ENCODE results near the gene ZFYVE28. TPM values are rescaled to one million over a fixed set of nuclear protein-coding genes. Genes with fewer than 3 reads are reported as not detected.

ZFYVE28 gene
- total and polyA plus RNA-seq, 2 of the 8 experiments (the other 6 are each of a cell fraction or from before 2014, with no cell fraction given): 1.7 to 4.9 TPM

GRCh38 chr4:2462992-2463762 is 44.7 kb upstream of the ZFYVE28 start:
- TF ChIP-seq ASH2L (IDR thresholded peaks at IDR 0.05; ENCODE audit: low read length): peak; percentile 62
- no peak for TF ChIP-seq CHD1 (IDR thresholded peaks at IDR 0.05; ENCODE audit: low read depth, low read length)
- Histone ChIP-seq H3K56ac (replicated peaks; ENCODE audit: insufficient read length, low read depth, low read length) (no peak overlapping the region), H3K9ac (replicated peaks in 1 of 4; ENCODE audit: extremely low read depth in 1 of 4, low read depth in 3 of 4, low read length in 3 of 4) (no peak overlapping the region; a peak in 1 of 7 replicates), H3K79me1 (ENCODE audit: low read depth, low read length) (no peaks in the 10 kb centered on the region; the same call in 1 of the 2 replicates), H3K4me1 (replicated peaks in 1 of 4; ENCODE audit: control insufficient read depth in 3 of 4, insufficient read depth in 4 of 4, low read length in 3 of 4) (peaks cover 0 to 8% (median 5%) of the 10 kb centered on the region in 4 experiments; a peak in 6 of 7 replicates), H2BK12ac (ENCODE audit: low read depth, low read length) (no peak overlapping the region), H2AFZ (ENCODE audit: low read length) (no peak overlapping the region), H3K4me2 (ENCODE audit: insufficient read depth in 1 of 2, low read depth in 2 of 2, low read length in 2 of 2) (peak overlapping the region; percentile 61 to 81), H4K8ac (ENCODE audit: extremely low read depth, insufficient read depth, low read length) (peak overlapping the region; percentile 84), H2BK5ac (ENCODE audit: low read depth, low read length) (no peak overlapping the region), H3K23ac (ENCODE audit: insufficient read length) (no peak overlapping the region), H4K91ac (replicated peaks; ENCODE audit: insufficient read length, low read length) (peak overlapping the region; percentile 34), H3K79me2 (ENCODE audit: control insufficient read depth in 1 of 2, insufficient read depth in 2 of 2, low read length in 2 of 2) (peaks cover 0 to 11% of the 10 kb centered on the region in 2 experiments; a peak in 1 of 4 replicates), H3K9me3 (ENCODE audit: insufficient read depth in 2 of 2, low read depth in 1 of 2, low read length in 1 of 2) (no peaks in the 10 kb centered on the region), H3K36me3 (ENCODE audit: control insufficient read depth in 2 of 4, insufficient read depth in 4 of 4, low read length in 3 of 4) (no peaks in the 10 kb centered on the region), H2AK5ac (ENCODE audit: low read depth, low read length) (no peak overlapping the region), H2BK15ac (ENCODE audit: low read length) (0 out of 2 replicates have a peak overlapping the region, but pooled peaks have one; percentile 67), H3K4me3 (ENCODE audit: extremely low read depth in 1 of 4, insufficient read depth in 2 of 4, low read depth in 3 of 4, low read length in 4 of 4) (peak overlapping the region in 3 of 4 experiments; percentile 19 to 64 (median 34); a peak in 7 of 8 replicates), H4K20me1 (replicated peaks in 1 of 2; ENCODE audit: control insufficient read depth in 1 of 2, insufficient read depth in 2 of 2, low read length in 2 of 2) (peaks cover 0 to 4% of the 10 kb centered on the region in 2 experiments), H3K18ac (ENCODE audit: extremely low read depth, low read length) (no peak overlapping the region), H3K27ac (ENCODE audit: low read depth, low read length) (no peak overlapping the region), H3K14ac (ENCODE audit: insufficient read length) (no peak overlapping the region), H4K5ac (ENCODE audit: insufficient read length, low read depth, low read length) (no peak overlapping the region), H2BK20ac (ENCODE audit: low read length) (no peak overlapping the region), H2BK120ac (replicated peaks; ENCODE audit: low read depth, low read length) (no peak overlapping the region), H3K23me2 (ENCODE audit: low read depth, low read length) (peaks cover 6% of the 10 kb centered on the region; the same call in 1 of the 2 replicates), H3K4ac (replicated peaks; ENCODE audit: insufficient read length, low read depth, low read length) (no peak overlapping the region), H3K27me3 (replicated peaks in 1 of 4; ENCODE audit: control insufficient read depth in 3 of 4, extremely low read depth in 1 of 4, insufficient read depth in 3 of 4, low read length in 3 of 4) (peaks cover 0 to 20% (median 13%) of the 10 kb centered on the region in 4 experiments; a peak in 5 of 7 replicates)
- no peak for DNase-seq (ENCODE audit: low read depth in 1 of 2, low spot score in 2 of 2)
- CTCF ChIA-PET (ENCODE audit: partially characterized antibody): interaction anchor here (0.8 to 5.7 kb wide), 4 partner anchors 14 to 243 kb away, joined by 4 to 39 read pairs (median 17); no protein-coding TSS in a partner anchor
- FAIRE-seq: no peak
- POLR2A ChIA-PET (ENCODE audit: partially characterized antibody): interaction anchor here (0.9 kb wide), 1 partner anchor 80 kb away, joined by 3 read pairs; no protein-coding TSS in a partner anchor
- WGBS, 2 experiments (ENCODE audit: extremely low coverage in 1 of 2, insufficient coverage in 1 of 2, insufficient read length in 1 of 2, insufficient replicate concordance in 2 of 2, low coverage in 1 of 2, low lambda C conversion rate in 2 of 2, missing lambda C conversion rate in 1 of 2): 44% methylated on average over 24 of the region's 35 CpGs; no CpG with 5 or more reads in 1 of the 2 experiments

Data from H1 (cell line).